Activated CD4-positive, alpha-beta memory T cell treated with anti-CD3 and anti-CD28 coated beads, Interleukin-2, amount 10 ng/mL, durations not matched to agents 7 days and 5 days (primary cell): ENCODE data around the gene OR5I1. TPM values are rescaled to one million over a fixed set of nuclear protein-coding genes. Genes with fewer than 3 reads are reported as not detected.

ENCODE experiments used
- total RNA-seq, 2 experiments: library from RNA; stranded (reverse); gene quantifications; one replicate each; pipeline ENCODE4 v1.2.3, GENCODE V29; 2021

OR5I1 gene
- total RNA-seq, 2 experiments from 2014 or later, result not detected

Other genes with a start within 250 kb of the OR5I1 start
- gene OR5D13, start 163.0 kb downstream of the OR5I1 start, total RNA-seq, result not detected
- not detected for gene OR5D14, start 140.8 kb downstream of the OR5I1 start, total RNA-seq
- gene OR5L1, start 125.0 kb downstream of the OR5I1 start, total RNA-seq, result not detected
- not detected for gene OR5D18, start 116.8 kb downstream of the OR5I1 start, total RNA-seq
- not detected for gene OR5L2, start 109.2 kb downstream of the OR5I1 start, total RNA-seq
- not detected for gene OR5D16, start 97.6 kb downstream of the OR5I1 start, total RNA-seq
- gene TRIM51, start 53.1 kb downstream of the OR5I1 start, total RNA-seq, result not detected
- not detected for gene OR5W2, start 21.8 kb downstream of the OR5I1 start, total RNA-seq
- gene OR10AG1, start 33.5 kb upstream of the OR5I1 start, total RNA-seq, result not detected
- not detected for gene OR5F1, start 58.2 kb upstream of the OR5I1 start, total RNA-seq
- not detected for gene OR5AS1, start 91.3 kb upstream of the OR5I1 start, total RNA-seq
- not detected for gene OR8I2, start 156.9 kb upstream of the OR5I1 start, total RNA-seq
- gene OR8H2, start 167.3 kb upstream of the OR5I1 start, total RNA-seq, result not detected
- gene OR8H3, start 186.0 kb upstream of the OR5I1 start, total RNA-seq, result not detected
- gene OR8J3, start 203.8 kb upstream of the OR5I1 start, total RNA-seq, result not detected
- gene OR8K5, start 223.9 kb upstream of the OR5I1 start, total RNA-seq, result not detected
- gene OR5J2, start 240.2 kb upstream of the OR5I1 start, total RNA-seq, result not detected